BLaER1 treated with 17β-estradiol and CSF1 and Interleukin-3, amounts not matched to agents 10 nM and 100 nM (cell line): ENCODE measurements around the gene ZNF526.
A peak's percentile ranks its signal among the peaks of the same experiment; 100 is the strongest.

Source experiments
- H3K27ac ChIP-seq, 11 experiments: shearing (Covaris generic); formaldehyde crosslinking; 2 replicates each; pipeline ENCODE4 v1.8.1; 2022
- H3K27me3 ChIP-seq, 11 experiments: shearing (Covaris generic); formaldehyde crosslinking; 2 replicates each; pipeline ENCODE4 v1.8.1; 2022
- H3K36me3 ChIP-seq, 11 experiments: shearing (Covaris generic); formaldehyde crosslinking; 2 replicates each; pipeline ENCODE4 v1.8.1; 2022
- H3K4me1 ChIP-seq, 10 experiments: shearing (Covaris generic); formaldehyde crosslinking; 2 replicates each; pipeline ENCODE4 v1.8.1; 2022
- H3K4me2 ChIP-seq, 11 experiments: shearing (Covaris generic); formaldehyde crosslinking; 2 replicates each; pipeline ENCODE4 v1.8.1; 2022
- H3K4me3 ChIP-seq, 10 experiments: shearing (Covaris generic); formaldehyde crosslinking; 2 replicates each; pipeline ENCODE4 v1.8.1; 2022
- H3K9ac ChIP-seq, 11 experiments: shearing (Covaris generic); formaldehyde crosslinking; 2 replicates each; pipeline ENCODE4 v1.8.1; 2022
- H3K9me3 ChIP-seq, 11 experiments: shearing (Covaris generic); formaldehyde crosslinking; replicated peaks in 1 of 11; 2 replicates each; pipeline ENCODE4 v1.8.1; 2022
- H4K20me1 ChIP-seq, 11 experiments: shearing (Covaris generic); formaldehyde crosslinking; 2 replicates each; pipeline ENCODE4 v1.8.1; 2022
- Cebpa-rat ChIP-seq, 11 experiments: shearing (Covaris generic); IDR thresholded peaks; 2 replicates each; pipeline ENCODE4 v1.8.1; 2022

ZNF526 gene

GRCh38 chr19:42207767-42208271 lies 12.3 kb upstream of the ZNF526 start:
- Histone ChIP-seq H3K9ac (peak overlapping the region in 5 of 11 experiments; percentile 19 to 46 (median 28); a peak in 4 of 22 replicates), H3K36me3 (peaks cover 79 to 97% (median 91%) of the 10 kb centered on the region in 11 experiments), H3K4me3 (peak overlapping the region in 2 of 10 experiments; percentile 18 to 31; a peak in 1 of 20 replicates), H3K27ac (peak overlapping the region in 6 of 11 experiments; percentile 34 to 58 (median 53); a peak in 13 of 22 replicates), H3K27me3 (no peaks in the 10 kb centered on the region), H4K20me1 (peaks cover 0 to 88% (median 22%) of the 10 kb centered on the region in 11 experiments; a peak in 14 of 22 replicates), H3K4me2 (peak overlapping the region; percentile 37 to 85 (median 69)), H3K9me3 (peaks cover 0 to 5% (median 0%) of the 10 kb centered on the region in 11 experiments; a peak in 2 of 22 replicates), H3K4me1 (peaks cover 25 to 95% (median 46%) of the 10 kb centered on the region in 10 experiments)
- TF ChIP-seq Cebpa-rat (IDR thresholded peaks at IDR 0.05): no peak

GRCh38 chr19:42208612-42209011 lies 11.5 kb upstream of the ZNF526 start:
- Histone ChIP-seq H4K20me1 (peaks cover 0 to 88% (median 24%) of the 10 kb centered on the region in 11 experiments; a peak in 14 of 22 replicates), H3K27ac (peak overlapping the region in 3 of 11 experiments; percentile 41 to 57 (median 46); a peak in 4 of 22 replicates), H3K4me1 (peaks cover 30 to 95% (median 46%) of the 10 kb centered on the region in 10 experiments), H3K4me2 (peak overlapping the region in 9 of 11 experiments; percentile 37 to 85 (median 74); a peak in 11 of 22 replicates), H3K9ac (0 out of 22 replicates have a peak overlapping the region, but pooled peaks of 1 of the 11 experiments have one; percentile 36), H3K9me3 (peaks cover 0 to 6% (median 0%) of the 10 kb centered on the region in 11 experiments; a peak in 2 of 22 replicates), H3K4me3 (no peak overlapping the region), H3K36me3 (peaks cover 82 to 97% (median 91%) of the 10 kb centered on the region in 11 experiments), H3K27me3 (no peaks in the 10 kb centered on the region)
- no peak for TF ChIP-seq Cebpa-rat (IDR thresholded peaks at IDR 0.05)

- peaks cover 0 to 6% (median 0%) of the 10 kb centered on the region in 11 experiments; a peak in 2 of 22 replicates for H3K9me3 ChIP-seq
- H3K4me3 ChIP-seq: peak overlapping the region in 2 of 10 experiments; percentile 3 to 17; a peak in 2 of 20 replicates
- peaks cover 66 to 81% (median 72%) of the 10 kb centered on the region in 11 experiments for H3K36me3 ChIP-seq
- peak overlapping the region in 3 of 11 experiments; percentile 4 to 94 (median 28); a peak in 3 of 22 replicates for H3K9ac ChIP-seq
- peak overlapping the region in 8 of 11 experiments; percentile 7 to 99 (median 35); a peak in 11 of 22 replicates for H3K4me2 ChIP-seq
- peak overlapping the region in 5 of 11 experiments; percentile 1 to 53 (median 31); a peak in 5 of 22 replicates for H3K27ac ChIP-seq
- peaks cover 38 to 85% (median 47%) of the 10 kb centered on the region in 10 experiments for H3K4me1 ChIP-seq
- H4K20me1 ChIP-seq: peaks cover 19 to 83% (median 40%) of the 10 kb centered on the region in 11 experiments; a peak in 21 of 22 replicates
- no peaks in the 10 kb centered on the region for H3K27me3 ChIP-seq
- no peak for TF ChIP-seq Cebpa-rat (IDR thresholded peaks at IDR 0.05)
Measured at GRCh38 chr19:42212886-42213285, 7.2 kb upstream of the ZNF526 start.

GRCh38 chr19:42214810-42215485 lies 5.2 kb upstream of the ZNF526 start:
- Histone ChIP-seq H3K27ac (peak overlapping the region in 1 of 11 experiments; percentile 5; a peak in 2 of 22 replicates), H3K36me3 (peaks cover 45 to 60% (median 52%) of the 10 kb centered on the region in 11 experiments), H3K4me3 (peak overlapping the region in 4 of 10 experiments; percentile 20 to 96 (median 92); a peak in 5 of 20 replicates), H3K4me1 (peaks cover 49 to 83% (median 56%) of the 10 kb centered on the region in 10 experiments), H3K4me2 (peak overlapping the region; percentile 90 to 100 (median 99); a peak in 20 of 22 replicates), H3K27me3 (no peaks in the 10 kb centered on the region), H3K9me3 (peaks cover 0 to 6% (median 0%) of the 10 kb centered on the region in 11 experiments; a peak in 2 of 22 replicates), H4K20me1 (peaks cover 17 to 65% (median 40%) of the 10 kb centered on the region in 11 experiments; a peak in 21 of 22 replicates), H3K9ac (peak overlapping the region in 10 of 11 experiments; percentile 3 to 94 (median 85); a peak in 14 of 22 replicates)
- TF ChIP-seq Cebpa-rat (IDR thresholded peaks at IDR 0.05): no peak

- Histone ChIP-seq H3K27ac (peak overlapping the region; percentile 44 to 87 (median 75)), H3K36me3 (peaks cover 34 to 46% (median 37%) of the 10 kb centered on the region in 11 experiments), H3K9ac (peak overlapping the region; percentile 76 to 94 (median 85)), H3K9me3 (peaks cover 0 to 6% (median 0%) of the 10 kb centered on the region in 11 experiments; a peak in 2 of 22 replicates), H3K4me3 (peak overlapping the region; percentile 79 to 96 (median 88)), H3K4me2 (peak overlapping the region; percentile 90 to 100 (median 99)), H3K4me1 (peaks cover 61 to 80% (median 68%) of the 10 kb centered on the region in 10 experiments), H3K27me3 (no peaks in the 10 kb centered on the region), H4K20me1 (peaks cover 24 to 65% (median 47%) of the 10 kb centered on the region in 11 experiments; a peak in 21 of 22 replicates)
- TF ChIP-seq Cebpa-rat (IDR thresholded peaks at IDR 0.05): no peak
Measured at GRCh38 chr19:42216653-42217519, 3.2 kb upstream of the ZNF526 start.

GRCh38 chr19:42217520-42218437 lies 2.3 kb upstream of the ZNF526 start, which contains the start of gene DEDD2:
DEDD2 (minus strand) TSS chr19:42217677; CDS start chr19:42217007, 670 bp downstream.
- Histone ChIP-seq H3K27me3 (no peaks in the 10 kb centered on the region), H3K9ac (peak within 1 kb of the TSS; percentile 76 to 94 (median 85)), H3K9me3 (0 out of 22 replicates have a peak, but pooled peaks cover 0 to 1% (median 0%) of the 10 kb centered on the region in 11 experiments), H3K4me1 (peaks cover 60 to 80% (median 67%) of the 10 kb centered on the region in 10 experiments), H3K27ac (peak within 1 kb of the TSS; percentile 66 to 87 (median 76)), H3K4me2 (peak within 1 kb of the TSS; percentile 90 to 100 (median 99)), H3K36me3 (peaks cover 30 to 46% (median 35%) of the 10 kb centered on the region in 11 experiments), H4K20me1 (peaks cover 33 to 65% (median 47%) of the 10 kb centered on the region in 11 experiments; a peak in 20 of 22 replicates), H3K4me3 (peak within 1 kb of the TSS; percentile 79 to 96 (median 88))
- no peak for TF ChIP-seq Cebpa-rat (IDR thresholded peaks at IDR 0.05)

- Histone ChIP-seq H3K9me3 (no peaks in the 10 kb centered on the region), H3K27me3 (no peaks in the 10 kb centered on the region), H3K4me1 (peaks cover 44 to 54% (median 46%) of the 10 kb centered on the region in 10 experiments), H3K4me2 (peak overlapping the region; percentile 88 to 100 (median 97)), H3K9ac (peak overlapping the region; percentile 81 to 94 (median 86)), H3K36me3 (peaks cover 27 to 46% (median 33%) of the 10 kb centered on the region in 11 experiments), H4K20me1 (peaks cover 25 to 62% (median 52%) of the 10 kb centered on the region in 11 experiments; a peak in 21 of 22 replicates), H3K4me3 (peak overlapping the region; percentile 75 to 92 (median 84)), H3K27ac (peak overlapping the region; percentile 14 to 87 (median 78); a peak in 21 of 22 replicates)
- TF ChIP-seq Cebpa-rat (IDR thresholded peaks at IDR 0.05): no peak
Measured at GRCh38 chr19:42220751-42221097, 612 bp downstream of the ZNF526 start.
